Astrocyte (in vitro differentiated cells and primary cell): ENCODE measurements around the gene OR52I2.

Experiments used
- EZH2 ChIP-seq: IDR thresholded peaks from 2 replicates; pipeline ENCODE4 v1.6.1; 2012; ENCODE audit warnings: mild to moderate bottlenecking, low read length, inconsistent platforms; ENCODE audit not compliant: insufficient read depth
- TF ChIP-seq, protein P1 (sequence below): IDR thresholded peaks from 2 replicates; pipeline ENCODE4 v1.5.1; 2011; ENCODE audit warnings: low read depth, mild to moderate bottlenecking, inconsistent platforms, low read length, moderate library complexity; ENCODE audit not compliant: insufficient read depth

DNA sequence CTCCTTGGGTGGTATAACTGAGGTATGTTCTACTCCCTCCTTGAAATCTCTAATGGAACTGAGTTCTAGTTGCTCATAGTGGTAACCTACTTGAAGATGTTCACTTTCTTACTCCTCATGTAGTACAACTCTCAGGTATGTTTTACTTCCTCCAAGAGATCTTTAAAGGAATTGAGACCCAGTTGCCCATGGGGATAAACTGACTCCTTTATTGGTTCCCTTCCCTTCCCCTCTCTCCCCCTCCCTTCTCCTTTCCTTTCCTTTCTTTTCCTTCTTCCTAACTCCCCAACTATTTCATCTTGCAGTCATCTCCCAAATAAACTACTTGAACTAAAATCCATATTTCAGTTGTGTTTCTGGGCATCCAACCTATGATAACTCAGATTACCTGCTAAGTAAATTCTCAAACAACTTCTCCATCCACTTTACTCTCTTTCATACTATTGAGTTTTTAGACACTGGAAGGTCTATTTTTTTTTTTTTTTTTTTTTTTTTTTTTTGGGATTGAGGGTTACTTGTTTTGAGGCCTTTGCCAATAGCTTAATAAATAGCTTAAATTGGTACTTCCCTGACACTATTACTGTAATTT is 34.4 kb downstream of the OR52I2 start:
- no peak for TF ChIP-seq EZH2
- TF ChIP-seq, protein P1, sequence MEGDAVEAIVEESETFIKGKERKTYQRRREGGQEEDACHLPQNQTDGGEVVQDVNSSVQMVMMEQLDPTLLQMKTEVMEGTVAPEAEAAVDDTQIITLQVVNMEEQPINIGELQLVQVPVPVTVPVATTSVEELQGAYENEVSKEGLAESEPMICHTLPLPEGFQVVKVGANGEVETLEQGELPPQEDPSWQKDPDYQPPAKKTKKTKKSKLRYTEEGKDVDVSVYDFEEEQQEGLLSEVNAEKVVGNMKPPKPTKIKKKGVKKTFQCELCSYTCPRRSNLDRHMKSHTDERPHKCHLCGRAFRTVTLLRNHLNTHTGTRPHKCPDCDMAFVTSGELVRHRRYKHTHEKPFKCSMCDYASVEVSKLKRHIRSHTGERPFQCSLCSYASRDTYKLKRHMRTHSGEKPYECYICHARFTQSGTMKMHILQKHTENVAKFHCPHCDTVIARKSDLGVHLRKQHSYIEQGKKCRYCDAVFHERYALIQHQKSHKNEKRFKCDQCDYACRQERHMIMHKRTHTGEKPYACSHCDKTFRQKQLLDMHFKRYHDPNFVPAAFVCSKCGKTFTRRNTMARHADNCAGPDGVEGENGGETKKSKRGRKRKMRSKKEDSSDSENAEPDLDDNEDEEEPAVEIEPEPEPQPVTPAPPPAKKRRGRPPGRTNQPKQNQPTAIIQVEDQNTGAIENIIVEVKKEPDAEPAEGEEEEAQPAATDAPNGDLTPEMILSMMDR = no peak
